ENCODE results near the gene TNS4.

TNS4 gene

GRCh38 chr17:40472733-40473452 lies 28.5 kb downstream of the TNS4 start:
- no peak for DNase-seq (ENCODE audit: low read depth)

DNA sequence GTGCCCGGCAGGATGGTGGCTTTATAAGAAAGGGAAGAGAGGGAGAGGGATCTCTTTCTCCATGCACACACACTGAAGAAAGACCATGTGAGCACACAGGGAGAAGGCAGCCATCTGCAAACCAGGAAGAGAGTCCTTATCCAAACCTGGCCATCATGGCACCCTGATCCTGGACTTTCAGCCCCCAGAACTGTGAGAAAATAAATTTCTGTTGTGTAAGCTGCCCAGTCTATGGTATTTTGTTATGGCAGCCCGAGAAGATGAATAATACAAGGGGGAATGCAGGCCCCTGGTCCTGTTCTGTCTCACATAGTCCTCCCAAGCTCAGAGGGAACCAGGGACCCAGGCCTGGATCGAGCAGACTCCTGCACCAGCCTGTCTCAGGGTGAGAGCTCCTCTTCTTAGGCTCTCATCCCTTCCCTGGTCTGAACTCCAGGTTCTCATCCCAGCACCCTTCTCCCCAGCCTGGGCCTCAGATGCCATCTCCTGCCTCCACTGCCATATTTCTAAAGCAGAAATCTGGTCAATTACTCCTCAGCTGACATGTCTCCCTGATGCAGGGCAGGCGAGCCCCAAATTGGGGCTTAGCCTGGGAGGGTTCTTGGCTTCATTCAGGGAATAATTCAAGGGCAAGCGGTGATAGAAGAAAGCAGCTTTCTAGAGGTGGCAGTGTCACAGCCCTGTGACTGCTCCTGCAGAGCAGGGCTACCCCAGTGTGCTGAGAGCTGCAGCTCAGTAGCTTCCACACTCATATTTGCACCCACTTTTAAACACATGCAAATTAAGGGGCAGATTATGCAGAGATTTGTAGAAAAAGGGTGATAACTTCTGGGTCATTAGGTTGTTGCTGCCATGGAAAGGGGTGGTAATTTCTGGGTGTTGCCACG lies 29.3 kb downstream of the TNS4 start:
- no peak for DNase-seq (ENCODE audit: low read depth)

DNA sequence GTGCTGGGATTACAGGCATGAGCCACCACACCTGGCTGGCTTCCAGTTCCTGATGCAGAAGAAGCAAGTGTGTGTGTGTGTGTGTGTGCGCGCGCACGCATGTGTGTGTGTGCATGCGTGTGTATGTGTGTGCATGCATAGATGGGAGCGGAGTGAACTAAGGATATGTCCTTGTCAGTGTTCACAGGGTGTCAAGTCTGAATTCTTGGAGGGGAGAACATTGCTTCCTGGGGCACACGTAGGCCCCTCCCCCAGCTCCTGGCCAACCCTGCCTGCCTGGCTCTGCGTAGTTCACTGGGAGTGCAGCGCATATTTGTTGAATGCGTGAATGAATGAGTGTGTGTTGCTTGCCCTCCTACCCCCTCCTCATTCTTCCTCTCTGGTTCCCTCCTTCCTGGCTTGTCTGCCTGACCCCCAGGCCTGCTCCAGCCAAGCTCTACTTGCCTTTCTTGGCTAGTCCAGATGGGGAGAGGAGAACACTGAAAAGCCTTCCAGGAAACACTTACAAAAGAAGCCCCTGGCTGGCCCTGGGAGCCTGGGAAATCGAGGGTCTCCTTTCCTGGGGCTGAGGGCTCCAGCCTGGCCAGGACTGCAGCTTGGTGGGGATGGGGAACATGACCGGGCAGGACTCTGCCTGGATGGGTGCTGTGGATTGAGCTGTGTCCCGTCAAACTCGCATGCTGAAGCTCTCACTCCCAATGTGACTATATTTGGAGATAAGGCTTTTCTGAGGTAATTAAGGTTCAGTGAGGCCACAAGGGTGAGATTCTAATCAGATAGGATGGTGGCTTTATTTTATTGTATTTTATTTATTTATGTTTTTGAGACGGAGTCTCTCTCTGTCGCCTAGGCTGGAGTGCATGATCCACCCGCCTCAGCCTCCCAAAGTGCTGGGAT lies 30.2 kb downstream of the TNS4 start:
- DNase-seq (ENCODE audit: low read depth), result no peak

DNA sequence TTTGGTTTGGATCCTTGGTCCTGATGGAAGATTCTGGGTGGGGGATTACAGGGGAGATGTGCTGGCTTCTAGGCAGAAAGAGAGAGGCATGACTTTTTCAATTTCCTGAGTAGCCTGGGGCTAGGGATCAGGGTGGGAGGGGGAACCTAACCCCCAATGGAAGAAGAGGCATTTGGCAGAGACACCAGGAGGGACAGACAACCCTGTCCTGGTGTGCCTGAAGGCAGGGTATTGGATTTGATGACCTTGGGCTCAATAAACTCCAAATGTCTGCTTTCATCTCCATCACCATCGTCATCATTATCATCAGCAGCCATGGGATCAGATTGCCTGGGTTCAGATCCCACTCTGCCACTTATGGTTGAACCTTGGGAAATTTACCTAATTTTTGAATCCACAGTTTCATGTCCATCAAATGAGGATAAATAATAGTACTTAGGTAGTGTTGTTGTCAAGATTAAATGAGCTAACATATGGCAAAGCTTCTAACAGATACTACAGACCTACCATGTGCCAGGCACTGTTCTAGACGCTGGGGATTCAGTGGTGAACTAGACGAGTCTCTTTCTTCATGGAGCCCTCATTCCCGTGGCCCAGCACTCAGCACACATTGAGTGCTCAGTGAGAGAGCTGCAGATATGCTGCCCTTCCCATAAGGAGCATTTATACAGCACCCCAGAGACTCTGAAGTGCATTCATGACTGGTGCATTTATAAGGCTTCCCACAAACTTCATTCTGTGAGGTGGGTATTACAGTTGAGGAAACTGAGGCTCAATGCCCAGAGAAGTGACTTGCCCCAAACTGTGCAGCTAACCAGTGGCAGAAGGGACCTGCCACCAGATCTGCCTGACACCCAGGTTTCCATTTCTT lies 31.4 kb downstream of the TNS4 start:
- no peak for DNase-seq (ENCODE audit: low read depth)

DNA sequence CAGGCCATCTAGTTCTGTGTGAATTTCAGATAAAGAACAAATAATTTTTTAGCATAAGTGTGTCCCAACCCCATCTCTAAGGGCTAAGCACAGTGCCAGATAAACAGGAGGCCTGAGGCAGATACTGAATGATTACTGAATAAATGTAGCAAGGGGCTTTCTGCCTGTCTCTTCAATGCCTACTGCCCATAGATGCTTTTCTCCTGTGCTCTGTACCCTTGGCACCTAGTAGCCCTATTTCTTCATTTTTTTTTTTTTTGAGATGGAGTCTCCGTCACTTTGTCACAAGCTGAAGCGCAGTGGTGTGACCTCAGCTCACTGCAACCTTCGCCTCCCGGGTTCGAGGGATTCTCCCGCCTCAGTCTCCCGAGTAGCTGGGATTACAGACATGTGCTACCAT lies 32.9 kb downstream of the TNS4 start:
- DNase-seq (ENCODE audit: low read depth), result no peak

DNA sequence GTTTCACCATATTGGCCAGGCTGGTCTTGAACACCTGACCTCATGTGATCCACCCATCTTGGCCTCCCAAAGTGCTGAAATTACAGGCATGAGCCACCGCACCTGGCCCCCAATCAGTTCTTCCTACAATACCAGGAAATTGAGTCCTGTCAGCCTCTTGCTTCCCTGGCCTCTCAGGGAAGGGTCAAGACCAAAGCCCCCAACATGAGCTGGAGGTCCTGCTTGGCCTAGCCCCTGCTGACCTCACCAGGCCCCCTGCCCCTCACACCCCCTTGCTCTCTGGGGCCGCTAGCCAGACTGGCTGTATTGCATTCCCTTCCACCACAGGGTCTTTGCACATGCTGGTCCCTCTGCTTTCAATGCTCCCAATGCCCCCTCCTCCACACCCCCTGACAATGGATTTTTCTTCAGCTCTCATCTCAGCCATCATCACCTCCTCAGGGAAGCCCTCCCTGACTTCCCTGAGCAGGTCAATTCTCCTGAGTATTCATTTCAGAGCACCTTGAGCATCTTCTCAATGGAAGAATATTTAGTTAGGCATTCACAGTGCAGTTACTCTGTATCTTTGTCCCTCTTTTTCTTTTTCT lies 34.0 kb downstream of the TNS4 start:
- no peak for DNase-seq (ENCODE audit: low read depth)

DNA sequence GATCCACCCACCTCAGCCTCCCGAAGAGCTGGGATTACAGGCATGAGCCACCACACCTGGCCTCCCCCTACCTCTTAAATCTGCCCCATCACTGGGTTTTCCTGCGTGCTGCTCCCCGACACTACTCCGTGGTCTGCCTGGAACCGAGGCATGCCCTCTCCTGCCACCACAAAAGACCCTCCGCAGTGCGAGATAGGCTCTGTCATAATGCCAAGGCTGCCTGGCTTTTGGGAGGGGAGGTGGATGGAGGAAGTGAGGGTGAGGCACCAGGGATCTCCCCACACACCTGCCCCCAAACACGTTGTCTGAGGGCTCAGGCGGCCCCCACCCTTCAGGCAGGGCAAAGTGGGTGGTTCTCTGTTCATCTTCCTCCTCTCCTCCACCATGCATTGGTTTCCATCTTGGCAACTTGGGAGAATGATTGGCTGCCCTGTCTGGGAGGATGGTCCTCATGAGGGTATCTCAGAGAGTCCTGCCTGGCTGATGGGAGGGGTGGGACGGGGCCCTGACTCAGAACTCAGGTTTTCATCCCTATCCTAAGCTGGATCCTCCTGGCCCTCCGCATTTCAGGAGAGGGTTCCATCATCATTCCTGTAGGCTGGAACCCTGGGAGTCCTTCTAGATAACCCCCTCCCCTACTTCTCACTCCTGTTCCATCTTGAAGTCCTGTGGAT lies 35.0 kb downstream of the TNS4 start:
- DNase-seq (ENCODE audit: low read depth), result no peak

GRCh38 chr17:40464392-40464855 lies 37.0 kb downstream of the TNS4 start:
- no peak for DNase-seq (ENCODE audit: low read depth)

GRCh38 chr17:40463122-40463550 lies 38.3 kb downstream of the TNS4 start:
- DNase-seq (ENCODE audit: low read depth), result no peak

DNA sequence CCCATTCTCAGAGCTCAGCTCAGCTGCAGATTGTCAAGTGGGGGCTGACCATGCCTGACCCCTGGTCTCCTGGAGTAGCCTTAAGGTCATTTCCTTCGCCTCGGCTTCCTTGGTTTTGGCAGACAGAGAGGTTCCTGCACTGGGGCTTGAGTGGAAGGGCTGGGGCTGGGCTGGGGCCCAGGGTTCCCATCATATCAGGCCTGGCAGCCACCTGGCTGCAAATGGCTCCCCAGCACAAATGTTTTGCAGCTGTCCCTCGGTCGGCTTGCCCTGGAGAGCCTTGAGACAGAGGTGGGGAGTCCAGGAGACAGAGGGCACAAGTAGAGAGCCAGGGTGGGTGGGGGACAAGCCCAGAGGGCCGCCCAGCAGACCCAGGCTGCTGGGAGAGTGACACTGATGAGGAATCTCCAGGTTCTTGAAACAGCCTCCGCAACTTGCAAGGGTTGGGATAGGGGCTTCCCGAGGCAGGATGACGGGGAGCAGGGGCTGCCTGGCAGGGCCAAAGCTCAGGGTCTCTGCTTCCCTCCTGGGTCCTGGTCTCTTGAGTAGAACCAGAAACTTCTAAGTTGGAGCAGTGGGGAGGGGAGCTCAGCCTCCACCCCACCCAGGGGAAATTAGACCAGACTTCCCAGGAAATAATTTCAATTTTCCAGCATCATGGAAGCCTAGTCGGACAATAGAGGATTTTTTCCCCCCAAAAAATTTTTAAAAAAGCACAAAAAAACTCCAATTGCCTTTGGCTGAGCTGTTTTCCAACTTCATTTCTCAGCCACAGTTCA lies 38.9 kb downstream of the TNS4 start:
- DNase-seq (ENCODE audit: low read depth), result no peak

- no peak for DNase-seq (ENCODE audit: low read depth)
These were observed 39.6 kb downstream of the TNS4 start for GRCh38 chr17:40461732-40462342.

DNA sequence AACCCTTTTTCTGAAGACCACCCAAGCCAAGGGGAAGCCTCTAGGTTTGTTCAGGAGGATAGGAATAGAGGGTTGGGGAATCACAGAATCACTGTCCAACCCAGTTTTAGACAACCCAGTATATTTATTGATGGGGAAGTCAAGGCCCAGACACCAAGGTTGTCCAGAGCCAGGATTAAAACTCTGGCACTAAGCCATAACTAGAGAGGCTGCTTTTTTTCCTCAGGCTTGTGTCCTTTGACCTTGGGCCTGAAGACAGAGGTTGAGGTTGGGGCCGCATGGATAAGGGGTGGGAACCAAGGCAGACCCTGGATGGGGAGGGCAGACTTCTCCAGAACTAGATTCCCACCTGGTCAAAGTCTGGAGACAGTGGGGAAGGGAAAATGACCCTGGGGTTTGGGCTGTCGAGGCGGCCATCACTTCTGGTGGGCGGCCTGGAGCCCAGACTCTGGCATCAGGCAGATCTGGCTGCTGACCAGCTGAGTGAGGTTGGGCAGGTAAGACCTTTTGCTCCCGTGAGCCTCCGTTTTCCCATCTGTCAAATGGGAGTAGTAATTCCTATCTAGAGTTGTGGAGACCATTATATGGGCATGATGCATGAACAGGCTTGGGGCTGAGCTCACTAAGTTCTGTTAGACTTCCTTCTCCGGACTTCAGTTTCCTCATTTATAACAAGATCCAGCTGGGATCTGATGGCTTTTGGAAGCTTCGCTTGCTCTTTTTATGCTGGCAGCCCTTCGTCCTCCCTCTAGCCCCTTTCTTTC lies 40.3 kb downstream of the TNS4 start:
- DNase-seq (ENCODE audit: low read depth), result no peak

- no peak for DNase-seq (ENCODE audit: low read depth)
These were observed 40.8 kb downstream of the TNS4 start for GRCh38 chr17:40460604-40460967.

DNA sequence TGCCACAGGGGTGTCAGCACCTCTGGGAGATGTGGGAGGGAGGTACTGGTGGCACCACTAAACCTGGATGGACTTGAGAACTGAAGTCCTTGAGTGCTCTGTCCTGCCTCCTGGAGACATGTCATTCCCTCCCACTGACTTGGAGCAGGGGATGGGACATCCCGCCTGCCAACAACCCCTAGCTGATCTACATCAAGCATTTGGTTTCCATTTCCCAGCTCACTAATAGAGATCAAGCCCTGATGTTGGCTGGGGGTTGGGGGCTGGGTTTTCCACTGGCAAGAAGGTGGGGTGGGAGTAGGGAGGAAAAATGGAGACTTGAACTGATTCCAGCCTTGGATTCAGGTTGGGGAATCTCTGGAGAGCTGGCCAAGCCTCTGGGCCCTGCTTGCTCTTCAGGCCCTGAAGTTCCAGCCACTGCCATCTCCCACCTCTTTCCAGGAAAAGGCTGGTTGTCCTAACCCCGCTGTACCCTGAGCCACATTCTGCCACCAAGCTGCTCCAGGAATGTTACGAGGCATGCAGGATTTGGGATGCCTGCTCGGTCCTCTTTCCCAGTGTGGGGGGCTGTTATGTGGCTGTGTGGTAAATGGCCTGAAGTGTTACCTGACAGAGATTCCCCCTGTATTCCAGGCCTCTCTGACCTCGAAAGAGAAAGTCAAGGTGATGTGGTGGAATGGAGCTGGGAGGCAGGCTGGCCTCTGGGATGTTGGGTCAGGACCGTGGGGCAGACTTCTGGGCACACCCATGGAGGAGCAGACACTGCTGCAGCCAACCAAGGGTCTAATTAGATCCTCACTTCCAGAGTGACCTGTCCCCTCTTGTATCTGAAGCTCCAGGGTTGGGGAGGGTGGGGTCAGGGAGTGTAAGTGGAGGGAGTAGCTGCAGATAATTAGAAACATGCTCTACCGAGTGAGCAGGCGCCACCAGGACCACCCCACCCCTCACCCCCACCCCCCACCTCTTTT lies 41.5 kb downstream of the TNS4 start:
- no peak for DNase-seq (ENCODE audit: low read depth)

GRCh38 chr17:40458851-40459482 lies 42.5 kb downstream of the TNS4 start:
- DNase-seq (ENCODE audit: low read depth), result no peak

DNA sequence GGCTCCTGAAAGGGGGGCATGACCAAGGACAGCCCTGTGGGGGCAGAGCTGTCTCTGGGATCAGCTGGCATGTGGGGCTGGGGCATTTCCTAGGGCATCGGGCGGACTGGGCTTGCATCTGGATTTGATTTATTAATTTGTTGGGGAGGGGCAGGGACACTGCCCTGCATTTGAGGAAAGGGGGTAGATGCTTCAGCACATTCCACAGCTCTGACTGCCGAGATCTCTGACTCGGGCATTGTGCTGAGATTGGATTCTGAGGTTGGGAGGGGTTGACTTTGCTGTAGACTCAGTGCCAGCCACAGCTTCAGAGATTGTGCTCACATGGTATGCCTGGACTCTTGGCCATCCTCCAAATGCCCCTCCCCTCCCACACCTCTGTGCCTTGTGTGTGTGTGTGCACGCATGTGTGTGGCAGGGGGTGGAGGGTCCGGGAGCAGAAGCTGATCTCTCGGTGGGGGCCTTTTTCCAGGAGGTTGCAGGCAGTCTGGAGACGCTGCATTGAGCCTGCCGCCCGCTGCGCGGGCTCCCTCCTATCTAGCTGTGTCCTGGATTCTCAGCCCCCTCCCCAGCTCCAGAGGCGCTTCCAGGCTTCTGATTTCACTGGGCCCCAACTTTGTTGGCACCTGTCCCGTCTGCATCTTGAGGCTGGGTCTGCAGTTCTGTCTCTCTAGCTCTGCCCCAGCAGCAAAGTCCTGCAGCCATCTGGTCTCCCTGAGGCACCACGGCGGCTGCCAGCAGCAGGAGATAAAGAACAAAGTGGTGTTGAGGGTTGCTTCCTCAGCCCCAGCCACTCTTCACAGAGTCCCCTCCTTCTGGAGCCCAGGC lies 43.2 kb downstream of the TNS4 start:
- DNase-seq (ENCODE audit: low read depth), result no peak
